Stimulated activated memory B cell treated with anti-CD40 and anti-IgM and Interleukin-4, amounts not matched to agents 10 μg/mL and 1 μg/mL and 100 μg/mL, for 72 hours (primary cell): ENCODE results near the gene FAM13A.

Experiments
- ATAC-seq: fragments of 150-1000 bp; cut with Tn5 transposase; 2 replicates; pipeline ENCODE4 v1.10.0; 2021
- H3K27ac Mint-ChIP-seq: one replicate; pipeline ENCODE4 v1.8.0; 2022; ENCODE audit warnings: mild to moderate bottlenecking, mixed read lengths
- H3K27me3 Mint-ChIP-seq: one replicate; pipeline ENCODE4 v1.8.0; 2022; ENCODE audit warnings: mixed read lengths
- H3K36me3 Mint-ChIP-seq: one replicate; pipeline ENCODE4 v1.8.0; 2022; ENCODE audit warnings: mixed read lengths
- H3K4me1 Mint-ChIP-seq: one replicate; pipeline ENCODE4 v1.8.0; 2022; ENCODE audit warnings: mixed read lengths
- H3K4me3 Mint-ChIP-seq: one replicate; pipeline ENCODE4 v1.8.0; 2022; ENCODE audit warnings: mild to moderate bottlenecking, moderate library complexity, mixed read lengths
- H3K9me3 Mint-ChIP-seq: one replicate; pipeline ENCODE4 v1.8.0; 2022; ENCODE audit warnings: mixed read lengths

The FAM13A gene

DNA sequence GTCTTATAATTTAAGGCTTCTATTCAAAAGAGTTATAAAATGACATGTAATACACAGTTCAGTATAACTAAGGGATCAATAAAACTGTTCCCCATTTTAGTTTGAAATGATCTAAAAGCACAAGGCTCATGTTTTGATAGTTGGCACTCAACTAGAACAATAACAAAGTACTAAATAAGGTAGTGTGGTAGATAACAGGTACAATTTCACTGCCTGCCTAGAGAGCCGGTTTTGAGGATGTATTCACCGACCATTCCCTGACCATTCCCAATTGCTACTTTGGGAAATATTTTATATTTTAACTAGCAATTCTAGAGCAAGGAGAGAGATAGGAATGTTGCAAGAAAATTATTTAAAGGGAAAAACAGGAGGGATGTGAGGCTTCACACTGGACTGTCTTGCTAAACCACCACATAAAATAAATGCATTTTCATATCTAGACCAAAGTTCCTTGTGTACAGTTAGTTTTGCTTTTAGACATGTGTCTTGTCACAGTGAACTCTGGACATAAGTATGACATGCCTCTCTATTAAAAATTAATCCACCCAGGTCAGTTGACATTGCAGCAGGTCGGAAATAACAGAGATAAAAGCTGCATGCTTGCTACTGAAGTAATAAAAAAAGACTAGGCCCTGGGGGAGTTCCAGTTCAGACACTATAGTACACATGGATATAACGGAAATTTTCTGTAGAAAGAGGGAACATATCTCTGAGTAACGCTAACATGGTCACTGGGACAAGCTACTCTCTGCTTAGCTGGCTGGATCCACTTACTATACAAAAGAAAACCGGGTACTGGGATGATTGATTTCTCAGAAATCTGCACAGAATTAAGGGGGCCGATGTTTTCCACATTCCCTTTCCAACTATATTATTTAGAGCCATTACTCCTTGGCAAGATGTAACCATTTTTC is 303.1 kb downstream of the FAM13A start:
- Mint-ChIP-seq H3K9me3 (no peaks in the 10 kb centered on the region), H3K27ac (no peak overlapping the region), H3K27me3 (peaks cover 13% of the 10 kb centered on the region), H3K36me3 (peaks cover 1% of the 10 kb centered on the region), H3K4me1 (no peaks in the 10 kb centered on the region), H3K4me3 (no peak overlapping the region)
- ATAC-seq, result no peak

DNA sequence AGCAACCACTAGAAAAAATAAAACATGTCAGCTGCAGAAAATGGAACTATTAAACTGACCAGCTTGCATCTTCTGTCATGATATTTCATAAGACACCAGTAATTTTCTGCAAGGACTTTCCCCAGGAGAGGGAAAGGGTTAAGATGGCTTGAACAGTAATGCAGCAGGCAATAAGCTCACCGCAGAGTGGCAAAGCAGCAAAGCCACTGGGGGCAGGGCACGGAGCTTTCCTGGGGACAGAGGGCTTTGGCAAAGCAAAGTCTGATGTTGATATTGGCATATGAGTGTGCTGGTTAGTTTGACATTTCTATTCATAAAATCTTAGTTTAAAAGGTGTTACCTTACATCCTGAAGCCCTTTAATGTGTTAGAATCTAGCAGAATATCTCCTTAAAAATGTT is 304.2 kb downstream of the FAM13A start:
- Mint-ChIP-seq H3K27me3 (peaks cover 2% of the 10 kb centered on the region), H3K36me3 (peaks cover 7% of the 10 kb centered on the region), H3K4me3 (no peak overlapping the region), H3K9me3 (no peaks in the 10 kb centered on the region), H3K4me1 (no peaks in the 10 kb centered on the region), H3K27ac (no peak overlapping the region)
- no peak for ATAC-seq

DNA sequence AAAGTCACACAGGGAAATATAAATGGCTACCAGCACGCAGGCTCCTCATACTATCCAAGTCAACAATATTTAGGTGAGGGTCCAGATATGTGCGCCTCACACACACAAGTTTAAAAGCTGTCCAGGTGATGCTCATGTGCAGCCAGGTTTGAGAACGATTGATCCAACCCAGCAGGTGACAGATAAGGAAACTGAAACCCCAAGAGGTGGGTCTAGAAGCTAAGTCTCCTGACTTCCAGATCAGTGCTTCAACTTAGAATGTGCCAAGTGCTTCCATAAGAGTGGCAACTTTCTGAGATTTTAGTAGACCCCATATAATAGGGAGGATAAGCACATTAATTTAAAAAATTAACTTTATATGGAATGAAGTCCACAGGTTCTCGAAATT is 304.9 kb downstream of the FAM13A start:
- Mint-ChIP-seq H3K9me3 (no peaks in the 10 kb centered on the region), H3K27ac (no peak overlapping the region), H3K4me3 (no peak overlapping the region), H3K4me1 (no peaks in the 10 kb centered on the region), H3K36me3 (peaks cover 7% of the 10 kb centered on the region), H3K27me3 (no peaks in the 10 kb centered on the region)
- ATAC-seq, result no peak

DNA sequence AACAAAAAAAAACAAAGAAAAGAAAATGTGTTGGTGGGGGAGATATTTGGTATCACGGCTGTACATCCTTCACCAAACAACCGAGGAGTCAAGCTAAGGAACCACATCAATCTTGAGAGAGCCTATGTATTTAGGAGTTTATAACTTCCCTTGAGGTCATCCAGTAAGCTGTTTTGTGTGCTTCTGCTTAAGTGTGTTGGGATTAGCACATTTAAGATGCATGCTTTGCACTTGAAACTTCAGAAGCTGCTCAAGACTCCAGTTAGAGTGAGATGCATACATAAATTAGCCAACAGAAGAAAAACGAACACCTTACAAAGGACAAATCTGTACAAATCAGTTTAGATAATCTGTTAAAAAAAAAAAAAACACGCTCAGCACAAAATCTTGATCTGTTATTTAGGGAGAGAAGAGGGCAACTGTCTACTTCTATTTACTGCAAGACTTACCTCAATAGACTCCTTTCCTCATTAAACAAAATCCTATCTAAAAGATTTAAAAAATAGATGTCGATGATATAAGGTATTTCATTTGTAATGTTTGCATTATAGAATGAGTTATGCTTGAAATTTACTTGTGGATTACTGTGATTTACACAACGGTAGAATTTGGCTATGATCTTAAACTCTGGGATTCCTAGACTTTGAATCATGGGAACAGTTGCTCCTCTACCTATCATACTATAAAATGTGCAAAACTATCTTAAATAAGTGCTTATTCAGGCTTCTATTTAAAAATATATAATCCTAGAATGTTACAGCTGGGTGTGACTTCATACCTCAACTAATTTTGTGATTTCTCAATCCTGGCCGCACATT is 305.5 kb downstream of the FAM13A start:
- Mint-ChIP-seq H3K36me3 (peaks cover 7% of the 10 kb centered on the region), H3K4me3 (no peak overlapping the region), H3K27me3 (no peaks in the 10 kb centered on the region), H3K4me1 (no peaks in the 10 kb centered on the region), H3K9me3 (no peaks in the 10 kb centered on the region), H3K27ac (no peak overlapping the region)
- no peak for ATAC-seq

DNA sequence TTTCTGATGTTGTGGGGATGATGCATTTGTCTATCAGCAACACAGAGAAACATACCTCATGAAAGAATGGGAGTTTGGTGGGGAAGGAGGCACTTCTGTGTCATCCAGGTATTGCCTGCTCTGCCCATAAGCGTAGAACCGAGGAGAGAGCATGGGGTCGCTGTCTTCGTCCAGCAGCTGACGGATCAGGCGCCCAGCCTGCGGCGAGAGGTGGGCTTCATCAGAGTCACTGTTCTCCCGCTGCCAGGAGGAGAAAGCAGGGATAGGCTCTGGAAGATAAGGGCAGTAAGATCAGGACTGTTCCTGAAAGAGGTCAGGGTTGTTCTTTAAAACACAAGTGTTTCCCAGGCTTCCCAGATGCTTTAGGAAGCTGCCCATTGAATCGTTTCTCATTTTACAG is 306.6 kb downstream of the FAM13A start:
- H3K36me3 Mint-ChIP-seq, result peaks cover 7% of the 10 kb centered on the region
- no peak overlapping the region for H3K27ac Mint-ChIP-seq

DNA sequence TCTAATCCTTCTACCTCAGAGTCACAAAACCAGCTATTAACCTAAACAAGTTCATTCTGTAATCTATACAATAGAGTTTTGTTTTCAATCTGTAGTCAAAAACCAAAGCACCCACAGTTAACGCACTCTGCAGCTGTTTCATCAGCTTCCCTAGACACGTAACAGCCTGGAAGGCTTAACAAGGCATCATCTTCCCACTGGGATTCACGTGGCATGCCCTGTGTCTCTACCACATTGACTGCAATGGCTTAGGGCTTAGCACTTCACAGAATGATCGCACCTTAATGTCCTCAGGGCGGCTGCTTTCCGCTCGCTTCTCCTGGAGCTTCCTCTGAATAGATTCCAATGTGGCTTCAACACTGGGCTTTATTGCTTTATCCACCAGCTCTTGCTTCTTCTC is 309.6 kb downstream of the FAM13A start:
- H3K4me1 Mint-ChIP-seq, result no peaks in the 10 kb centered on the region

More for the DNA sequence above, 306.6 kb downstream of the FAM13A start:
- no peak overlapping the region for H3K4me3 Mint-ChIP-seq
- no peak for ATAC-seq
- H3K4me1 Mint-ChIP-seq, result no peaks in the 10 kb centered on the region
- H3K9me3 Mint-ChIP-seq, result no peaks in the 10 kb centered on the region
- H3K27me3 Mint-ChIP-seq, result no peaks in the 10 kb centered on the region

DNA sequence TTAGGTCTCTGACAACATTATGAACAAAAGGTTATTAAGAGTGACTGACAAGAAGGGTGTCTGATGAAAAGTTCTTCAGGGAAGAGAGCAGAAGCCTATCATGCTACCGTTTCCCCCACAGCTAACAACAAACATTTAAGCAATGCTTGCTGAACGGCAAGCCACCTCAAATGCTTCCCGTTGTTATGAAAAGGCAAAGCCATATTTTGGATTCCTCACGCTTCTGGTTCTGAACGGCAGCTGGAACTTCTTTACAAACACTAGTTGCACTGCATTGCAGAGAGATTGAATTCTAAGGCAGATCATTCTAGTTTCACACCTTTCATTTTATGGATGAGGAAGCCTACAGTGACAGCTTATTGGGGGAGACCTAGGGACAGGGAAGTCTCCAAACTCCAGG is 310.8 kb downstream of the FAM13A start:
- no peak for ATAC-seq
- H3K36me3 Mint-ChIP-seq, result peaks cover 7% of the 10 kb centered on the region
- no peaks in the 10 kb centered on the region for H3K4me1 Mint-ChIP-seq
- no peak overlapping the region for H3K4me3 Mint-ChIP-seq
- no peak overlapping the region for H3K27ac Mint-ChIP-seq
- no peaks in the 10 kb centered on the region for H3K9me3 Mint-ChIP-seq
- no peaks in the 10 kb centered on the region for H3K27me3 Mint-ChIP-seq

More for the DNA sequence above, 309.6 kb downstream of the FAM13A start:
- no peaks in the 10 kb centered on the region for H3K9me3 Mint-ChIP-seq
- no peak overlapping the region for H3K27ac Mint-ChIP-seq
- H3K27me3 Mint-ChIP-seq, result no peaks in the 10 kb centered on the region
- no peak for ATAC-seq
- peaks cover 7% of the 10 kb centered on the region for H3K36me3 Mint-ChIP-seq
- H3K4me3 Mint-ChIP-seq, result no peak overlapping the region

DNA sequence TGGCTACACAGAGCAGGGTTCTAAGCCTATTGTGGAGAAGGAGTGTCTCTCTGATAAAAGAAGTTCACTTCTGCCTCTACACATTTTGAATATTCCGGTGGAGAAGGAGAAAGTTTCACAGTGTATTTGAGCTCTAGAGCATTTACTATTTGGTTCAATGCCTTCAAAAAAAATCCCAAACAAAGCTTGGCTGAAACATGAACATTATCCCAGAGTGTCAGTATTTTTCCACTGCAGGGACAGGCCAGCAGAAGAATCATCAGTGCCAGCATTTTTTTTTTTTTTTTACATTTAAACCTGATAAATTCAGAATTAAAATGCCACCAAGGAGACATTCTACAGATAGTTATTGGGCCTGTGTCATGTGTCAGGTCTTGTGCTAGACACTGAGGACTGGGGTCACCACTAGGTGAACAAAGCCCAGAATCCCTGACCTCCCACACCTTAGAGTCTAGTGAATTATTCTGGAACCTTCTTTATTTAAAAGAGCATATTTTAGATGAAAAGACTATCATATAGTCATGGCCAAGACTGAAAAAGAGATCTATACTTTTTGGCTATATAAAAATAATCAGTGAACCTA is 311.3 kb downstream of the FAM13A start:
- H3K36me3 Mint-ChIP-seq, result peaks cover 7% of the 10 kb centered on the region
- H3K4me3 Mint-ChIP-seq, result no peak overlapping the region
- no peaks in the 10 kb centered on the region for H3K9me3 Mint-ChIP-seq
- H3K27ac Mint-ChIP-seq, result no peak overlapping the region
- no peaks in the 10 kb centered on the region for H3K4me1 Mint-ChIP-seq
- ATAC-seq, result no peak
- no peaks in the 10 kb centered on the region for H3K27me3 Mint-ChIP-seq

DNA sequence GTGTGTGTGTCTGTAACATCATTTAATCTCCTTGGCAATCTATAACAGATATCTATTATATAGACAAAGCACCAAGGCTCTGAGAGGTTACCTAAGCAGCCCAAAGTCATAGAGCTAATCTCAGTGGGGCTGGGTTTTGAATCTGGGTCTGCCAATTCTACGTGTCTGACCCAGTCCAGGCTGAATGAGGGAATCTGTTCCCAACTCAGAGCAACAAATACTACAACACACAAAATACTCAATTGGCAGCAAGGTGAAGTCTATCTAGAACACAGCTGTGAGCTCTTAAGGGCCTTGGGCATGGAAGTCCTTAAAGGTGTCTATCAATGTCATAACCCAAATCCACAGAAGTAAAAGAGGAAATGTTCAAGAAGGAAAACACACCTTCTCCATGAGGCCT is 311.8 kb downstream of the FAM13A start:
- H3K27ac Mint-ChIP-seq, result no peak overlapping the region
- no peaks in the 10 kb centered on the region for H3K27me3 Mint-ChIP-seq
- no peaks in the 10 kb centered on the region for H3K4me1 Mint-ChIP-seq
- H3K4me3 Mint-ChIP-seq, result no peak overlapping the region
- H3K9me3 Mint-ChIP-seq, result no peaks in the 10 kb centered on the region
- no peak for ATAC-seq
- peaks cover 7% of the 10 kb centered on the region for H3K36me3 Mint-ChIP-seq

DNA sequence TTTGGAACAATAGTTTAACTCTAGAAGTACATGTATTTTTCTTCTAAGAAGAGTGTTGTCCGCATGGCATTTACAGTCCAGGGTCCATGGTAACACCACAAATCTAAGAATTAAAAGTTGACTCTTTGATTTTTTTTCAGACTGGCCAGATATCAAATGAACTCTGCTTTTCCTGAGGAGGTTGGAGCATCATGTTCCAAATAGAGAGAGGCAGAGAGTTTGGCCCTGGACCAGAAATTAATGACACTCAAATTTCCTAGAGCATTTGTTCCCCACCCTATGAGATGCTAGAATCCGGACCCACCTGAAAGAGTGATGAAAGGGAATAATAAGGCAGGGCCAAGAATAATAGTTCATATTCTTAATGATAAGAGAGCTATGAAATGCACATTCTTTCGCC is 312.4 kb downstream of the FAM13A start:
- Mint-ChIP-seq H3K9me3 (no peaks in the 10 kb centered on the region), H3K4me1 (no peaks in the 10 kb centered on the region), H3K4me3 (no peak overlapping the region), H3K27me3 (no peaks in the 10 kb centered on the region), H3K27ac (no peak overlapping the region), H3K36me3 (peaks cover 7% of the 10 kb centered on the region)
- ATAC-seq, result no peak

DNA sequence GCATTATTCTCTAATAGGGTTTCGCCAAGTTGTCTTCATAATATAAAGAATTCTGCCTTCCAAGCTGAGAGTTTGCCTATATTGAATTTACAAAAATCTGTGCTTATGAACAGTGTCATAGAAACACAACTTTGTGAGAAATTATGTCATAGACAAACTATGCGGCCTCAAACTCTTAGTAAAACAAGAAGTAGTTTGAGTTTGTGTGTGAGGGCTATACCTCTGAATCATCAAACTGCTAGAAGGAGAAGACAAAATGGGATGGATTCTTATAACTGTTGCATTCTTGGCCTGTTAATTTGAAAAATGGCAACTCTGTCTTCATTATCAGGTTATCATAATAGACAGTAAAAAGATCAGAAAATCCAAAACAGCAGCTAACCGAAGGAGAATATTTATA is 313.3 kb downstream of the FAM13A start:
- no peak for ATAC-seq
- H3K27me3 Mint-ChIP-seq, result no peaks in the 10 kb centered on the region
- H3K27ac Mint-ChIP-seq, result no peak overlapping the region
- H3K36me3 Mint-ChIP-seq, result peaks cover 4% of the 10 kb centered on the region
- H3K4me3 Mint-ChIP-seq, result no peak overlapping the region
- no peaks in the 10 kb centered on the region for H3K4me1 Mint-ChIP-seq
- H3K9me3 Mint-ChIP-seq, result no peaks in the 10 kb centered on the region

DNA sequence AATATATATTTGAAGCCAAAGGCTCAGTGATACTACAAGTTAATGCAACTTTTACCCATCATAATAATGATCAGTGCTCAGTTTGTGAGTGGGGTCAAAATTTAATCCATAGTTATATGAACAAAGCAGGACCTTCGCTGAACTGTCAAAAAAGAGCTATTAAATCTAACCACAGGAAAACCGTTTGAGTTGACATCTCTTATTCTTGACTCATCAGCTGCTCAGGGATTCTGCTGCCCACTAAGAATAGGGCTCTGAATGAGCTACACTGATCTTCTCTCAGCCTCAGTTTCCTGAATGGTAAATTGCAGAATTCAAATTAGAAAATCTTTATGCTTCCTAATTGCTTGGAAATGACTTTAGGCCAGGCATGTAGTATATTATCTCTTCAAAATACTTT is 314.4 kb downstream of the FAM13A start:
- no peak overlapping the region for H3K27ac Mint-ChIP-seq
- no peaks in the 10 kb centered on the region for H3K36me3 Mint-ChIP-seq
- H3K4me3 Mint-ChIP-seq, result no peak overlapping the region
- H3K4me1 Mint-ChIP-seq, result peaks cover 8% of the 10 kb centered on the region
- no peak for ATAC-seq
- no peaks in the 10 kb centered on the region for H3K9me3 Mint-ChIP-seq
- no peaks in the 10 kb centered on the region for H3K27me3 Mint-ChIP-seq

DNA sequence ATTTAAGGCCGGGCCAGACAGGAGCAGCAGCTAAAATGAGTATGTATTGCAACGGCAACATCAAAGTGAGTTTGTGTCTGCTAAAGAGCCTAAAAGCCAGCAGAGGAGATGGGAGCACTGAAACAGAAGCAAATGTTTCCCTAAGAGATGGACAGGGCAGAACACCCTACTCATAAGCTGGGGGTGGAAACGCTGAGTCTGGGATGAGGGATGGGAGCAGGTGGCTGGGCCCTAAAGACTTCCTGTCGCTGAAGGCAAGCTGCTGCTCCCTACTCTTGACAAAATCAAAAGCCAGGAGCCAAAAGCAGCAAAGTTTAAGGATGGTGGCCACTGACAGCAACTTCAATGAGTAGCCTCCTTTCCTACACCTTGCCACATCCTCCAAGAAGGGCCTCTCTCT is 318.8 kb downstream of the FAM13A start:
- Mint-ChIP-seq H3K27ac (no peak overlapping the region), H3K4me3 (no peak overlapping the region), H3K4me1 (peaks cover 24% of the 10 kb centered on the region), H3K27me3 (no peaks in the 10 kb centered on the region), H3K9me3 (no peaks in the 10 kb centered on the region), H3K36me3 (no peaks in the 10 kb centered on the region)
- no peak for ATAC-seq

DNA sequence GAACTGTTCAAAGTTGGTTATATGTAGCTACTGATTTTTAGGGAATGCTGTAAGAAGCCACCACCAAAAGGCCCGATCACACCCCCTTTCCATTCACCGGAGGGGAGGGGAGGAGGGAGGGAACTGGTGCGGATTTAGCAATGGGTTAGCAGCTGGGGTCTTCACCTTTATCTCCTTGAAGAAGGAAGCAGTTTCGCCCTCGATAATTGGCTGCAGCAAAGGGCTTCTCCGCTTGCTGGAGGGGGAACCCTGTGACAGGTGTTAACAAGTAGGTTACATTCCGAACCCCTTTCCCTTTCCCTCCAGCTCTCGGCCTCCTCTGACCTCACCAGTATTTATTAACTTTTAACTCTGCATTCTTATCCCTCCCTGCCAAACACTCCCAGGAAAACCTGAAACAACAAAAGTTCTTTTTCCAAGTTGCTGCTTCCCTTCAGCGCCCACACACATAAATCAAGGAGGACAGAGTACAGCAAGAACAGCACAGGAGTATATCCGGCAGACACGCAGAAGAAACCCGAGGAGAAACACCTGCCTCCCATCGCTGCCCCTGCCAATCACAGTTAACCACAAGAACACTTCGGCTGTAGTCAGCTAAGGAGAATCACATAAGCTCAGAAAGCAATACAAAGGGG is 319.6 kb downstream of the FAM13A start:
- H3K36me3 Mint-ChIP-seq, result no peaks in the 10 kb centered on the region
- H3K9me3 Mint-ChIP-seq, result no peaks in the 10 kb centered on the region
- no peaks in the 10 kb centered on the region for H3K27me3 Mint-ChIP-seq
- no peak overlapping the region for H3K27ac Mint-ChIP-seq
- peaks cover 24% of the 10 kb centered on the region for H3K4me1 Mint-ChIP-seq
- ATAC-seq, result peak; percentile 63
- H3K4me3 Mint-ChIP-seq, result peak overlapping the region; percentile 49

DNA sequence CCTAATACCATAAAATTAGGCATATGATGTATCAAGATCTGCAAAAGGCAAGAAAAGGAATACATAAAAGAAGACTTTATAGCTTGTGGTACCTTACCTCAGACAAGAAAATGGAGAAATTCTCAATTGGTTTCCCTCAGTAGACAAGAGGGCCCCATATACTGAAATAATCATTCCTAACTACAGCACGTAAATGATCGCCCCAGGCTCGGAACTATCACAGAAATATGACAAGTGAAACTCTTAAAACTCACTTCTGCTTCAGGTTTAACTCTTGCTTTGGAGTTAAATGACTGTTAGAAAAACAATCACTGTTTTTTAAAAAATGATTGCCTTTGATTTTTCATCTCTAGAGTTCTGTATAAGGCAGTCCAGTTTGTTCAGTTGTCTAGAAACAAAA is 320.7 kb downstream of the FAM13A start:
- Mint-ChIP-seq H3K27me3 (no peaks in the 10 kb centered on the region), H3K36me3 (no peaks in the 10 kb centered on the region), H3K27ac (no peak overlapping the region), H3K9me3 (no peaks in the 10 kb centered on the region), H3K4me1 (peaks cover 24% of the 10 kb centered on the region), H3K4me3 (no peak overlapping the region)
- peak; percentile 57 for ATAC-seq
